HG03575 (cell line): ENCODE measurements around the gene TAF6.
A peak's percentile ranks its signal among the peaks of the same experiment; 100 is the strongest.

Source experiments
- ATAC-seq: cut with Tn5 transposase; IDR thresholded peaks from one replicate; pipeline ENCODE4 v1.9.1; 2021; ENCODE audit not compliant: unreplicated experiment, insufficient number of reproducible peaks, low FRiP score; ENCODE audit errors: extremely low read depth

The TAF6 gene

GRCh38 chr7:100087055-100087750 is 32.0 kb downstream of the TAF6 start:
- no peak for ATAC-seq

GRCh38 chr7:100085515-100085914 is 33.6 kb downstream of the TAF6 start:
- ATAC-seq: no peak

GRCh38 chr7:100082978-100083377 is 36.2 kb downstream of the TAF6 start:
- ATAC-seq: no peak

- ATAC-seq: peak; percentile 53
Observed at GRCh38 chr7:100081535-100082102, 37.5 kb downstream of the TAF6 start, which contains the start of gene ZNF3. ZNF3 (minus strand) TSS chr7:100081723; CDS start chr7:100077357, 4,366 bp downstream.

GRCh38 chr7:100080907-100081534 is 38.1 kb downstream of the TAF6 start:
- no peak for ATAC-seq

GRCh38 chr7:100079024-100079560 is 40.1 kb downstream of the TAF6 start:
- no peak for ATAC-seq

- ATAC-seq: no peak
Observed at GRCh38 chr7:100077205-100077604, 42.0 kb downstream of the TAF6 start.

- ATAC-seq: no peak
Observed at GRCh38 chr7:100075418-100075817, 43.7 kb downstream of the TAF6 start.

- ATAC-seq: no peak
Observed at GRCh38 chr7:100074841-100075240, 44.3 kb downstream of the TAF6 start.

GRCh38 chr7:100072462-100072861 is 46.7 kb downstream of the TAF6 start:
- no peak for ATAC-seq

GRCh38 chr7:100071018-100071723 is 48.0 kb downstream of the TAF6 start:
- no peak for ATAC-seq

GRCh38 chr7:100069991-100070390 is 49.2 kb downstream of the TAF6 start:
- no peak for ATAC-seq

GRCh38 chr7:100066953-100067352 is 52.2 kb downstream of the TAF6 start:
- no peak for ATAC-seq

- ATAC-seq: no peak
Observed at GRCh38 chr7:100065452-100066186, 53.5 kb downstream of the TAF6 start.

- no peak for ATAC-seq
Observed at GRCh38 chr7:100064162-100064561, 55.0 kb downstream of the TAF6 start.

- no peak for ATAC-seq
Observed at GRCh38 chr7:100063376-100063775, 55.8 kb downstream of the TAF6 start.

GRCh38 chr7:100061518-100062193 is 57.5 kb downstream of the TAF6 start:
- ATAC-seq: no peak

GRCh38 chr7:100059251-100059739 is 59.9 kb downstream of the TAF6 start:
- no peak for ATAC-seq
